ENCODE results near the gene SWAP70.
"Not testable (repeated sequence)": the region's sequence is repeated elsewhere in the genome, so short reads cannot be mapped to it uniquely, and the experiment has no call there.

SWAP70 gene

DNA sequence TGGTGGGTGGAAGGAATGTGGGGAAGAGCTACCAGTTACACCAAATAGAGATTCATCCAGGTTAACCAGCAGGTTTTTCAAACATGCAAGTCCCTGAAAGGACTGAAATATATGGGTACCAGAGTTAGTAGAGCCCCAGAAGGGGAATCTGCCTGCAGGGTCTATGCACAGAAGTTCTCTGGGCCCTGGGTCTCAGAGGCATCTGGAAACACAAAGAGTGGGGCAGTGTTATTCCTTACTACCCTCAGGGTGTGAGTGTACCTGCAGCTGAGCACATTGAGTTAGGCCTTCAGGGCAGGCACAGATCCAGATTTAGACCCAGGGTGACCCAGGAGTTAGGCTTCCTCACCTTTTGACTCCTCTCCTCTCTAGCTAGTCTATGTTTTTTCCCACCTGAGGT, 43.9 kb upstream of the SWAP70 start:
- ChIA-PET CTCF (interaction anchor here (1.2 kb wide), 1 partner anchor 129 kb away, joined by 4 read pairs; no protein-coding TSS in a partner anchor), POLR2A (no interaction called here)
- no peak for DNase-seq (ENCODE audit: extremely low spot score)
- TF ChIP-seq HDGF (IDR thresholded peaks at IDR 0.05; ENCODE audit: borderline replicate concordance) (no peak), ELF4 (IDR thresholded peaks at IDR 0.05) (no peak), TARDBP (IDR thresholded peaks at IDR 0.05) (no peak), BHLHE40 (IDR thresholded peaks at IDR 0.05; ENCODE audit: borderline replicate concordance) (no peak), FOXK2 (IDR thresholded peaks at IDR 0.05) (no peak), LEF1 (IDR thresholded peaks at IDR 0.05; ENCODE audit: borderline replicate concordance) (no peak), CTBP1 (IDR thresholded peaks at IDR 0.05; ENCODE audit: borderline replicate concordance) (no peak), FOXM1 (IDR thresholded peaks at IDR 0.05; ENCODE audit: borderline replicate concordance) (no peak)

DNA sequence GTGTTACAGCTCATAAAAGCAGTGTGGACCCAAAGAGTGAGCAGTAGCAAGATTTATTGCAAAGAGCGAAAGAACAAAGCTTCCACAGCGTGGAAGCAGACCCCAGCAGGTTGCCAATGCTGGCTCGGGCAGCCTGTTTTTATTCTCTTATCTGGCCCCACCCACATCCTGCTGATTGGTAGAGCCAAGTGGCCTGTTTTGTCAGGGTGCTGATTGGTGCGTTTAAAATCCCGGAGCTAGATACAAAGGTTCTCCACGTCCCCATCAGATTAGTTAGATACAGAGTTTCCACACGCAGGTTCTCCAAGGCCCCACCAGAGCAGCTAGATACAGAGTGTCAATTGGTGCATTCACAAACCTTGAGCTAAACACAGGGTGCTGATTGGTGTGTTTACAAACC, 41.5 kb upstream of the SWAP70 start:
- POLR2A ChIA-PET; DNase-seq (ENCODE audit: extremely low spot score): not testable (repeated sequence)
- CTCF ChIA-PET: interaction anchor here (0.6 kb wide), 1 partner anchor 127 kb away, joined by 3 read pairs; no protein-coding TSS in a partner anchor

DNA sequence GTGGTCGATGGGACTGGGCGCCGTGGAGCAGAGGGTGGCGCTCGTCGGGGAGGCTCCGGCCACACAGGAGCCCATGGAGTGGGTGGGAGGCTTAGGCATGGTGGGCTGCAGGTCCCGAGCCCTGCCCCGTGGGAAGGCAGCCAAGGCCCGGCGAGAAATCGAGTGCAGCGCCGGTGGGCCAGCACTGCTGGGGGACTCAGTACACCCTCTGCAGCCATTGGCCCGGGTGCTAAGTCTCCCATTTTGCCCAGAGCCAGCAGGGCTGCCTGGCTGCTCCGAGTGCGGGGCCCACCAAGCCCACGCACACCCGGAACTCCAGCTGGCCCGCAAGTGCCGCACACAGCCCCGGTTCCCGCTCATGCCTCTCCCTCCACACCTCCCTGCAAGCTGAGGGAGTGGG, 40.8 kb upstream of the SWAP70 start:
- DNase-seq (ENCODE audit: extremely low spot score); CTCF ChIA-PET; POLR2A ChIA-PET: not testable (repeated sequence)

DNA sequence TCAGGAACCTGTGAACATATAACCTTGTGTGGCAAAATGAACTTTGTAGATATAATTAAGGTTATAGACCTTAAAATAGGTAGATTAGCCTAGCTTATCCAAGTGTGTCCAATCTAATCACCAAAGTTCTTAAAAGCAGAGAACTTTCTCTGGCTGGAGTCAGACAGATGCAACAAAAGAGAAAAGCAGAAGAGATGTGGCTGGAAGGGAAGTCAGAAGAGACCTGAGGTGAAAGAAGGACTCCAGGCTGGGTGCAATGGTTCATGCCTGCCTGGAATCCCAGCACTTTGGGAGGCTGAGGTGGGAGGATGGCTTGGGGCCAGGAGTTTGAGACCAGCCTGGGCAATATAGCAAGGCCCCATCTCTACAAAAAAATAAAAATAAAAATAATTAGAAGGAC, 39.4 kb upstream of the SWAP70 start:
- ChIA-PET POLR2A (no interaction called here), CTCF (no interaction called here)
- no peak for DNase-seq (ENCODE audit: extremely low spot score)
- TF ChIP-seq FOXM1 (IDR thresholded peaks at IDR 0.05; ENCODE audit: borderline replicate concordance) (no peak), ZNF384 (IDR thresholded peaks at IDR 0.05) (no peak), ELF4 (IDR thresholded peaks at IDR 0.05) (no peak), BHLHE40 (IDR thresholded peaks at IDR 0.05; ENCODE audit: borderline replicate concordance) (no peak), SUZ12 (IDR thresholded peaks at IDR 0.05) (no peak), CTBP1 (IDR thresholded peaks at IDR 0.05; ENCODE audit: borderline replicate concordance) (no peak), FOXK2 (IDR thresholded peaks at IDR 0.05) (no peak), L3MBTL2 (conservative IDR thresholded peaks at IDR 0.05) (no peak), SP1 (IDR thresholded peaks at IDR 0.05) (no peak), HDGF (IDR thresholded peaks at IDR 0.05; ENCODE audit: borderline replicate concordance) (no peak), ARNT (IDR thresholded peaks at IDR 0.05) (no peak), NFRKB (IDR thresholded peaks at IDR 0.05) (no peak), LEF1 (IDR thresholded peaks at IDR 0.05; ENCODE audit: borderline replicate concordance) (no peak), FOXA1 (IDR thresholded peaks at IDR 0.05) (no peak), TARDBP (IDR thresholded peaks at IDR 0.05) (no peak)
- TF ChIP-seq, protein P1, sequence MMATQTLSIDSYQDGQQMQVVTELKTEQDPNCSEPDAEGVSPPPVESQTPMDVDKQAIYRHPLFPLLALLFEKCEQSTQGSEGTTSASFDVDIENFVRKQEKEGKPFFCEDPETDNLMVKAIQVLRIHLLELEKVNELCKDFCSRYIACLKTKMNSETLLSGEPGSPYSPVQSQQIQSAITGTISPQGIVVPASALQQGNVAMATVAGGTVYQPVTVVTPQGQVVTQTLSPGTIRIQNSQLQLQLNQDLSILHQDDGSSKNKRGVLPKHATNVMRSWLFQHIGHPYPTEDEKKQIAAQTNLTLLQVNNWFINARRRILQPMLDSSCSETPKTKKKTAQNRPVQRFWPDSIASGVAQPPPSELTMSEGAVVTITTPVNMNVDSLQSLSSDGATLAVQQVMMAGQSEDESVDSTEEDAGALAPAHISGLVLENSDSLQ (IDR thresholded peaks at IDR 0.05): no peak

DNA sequence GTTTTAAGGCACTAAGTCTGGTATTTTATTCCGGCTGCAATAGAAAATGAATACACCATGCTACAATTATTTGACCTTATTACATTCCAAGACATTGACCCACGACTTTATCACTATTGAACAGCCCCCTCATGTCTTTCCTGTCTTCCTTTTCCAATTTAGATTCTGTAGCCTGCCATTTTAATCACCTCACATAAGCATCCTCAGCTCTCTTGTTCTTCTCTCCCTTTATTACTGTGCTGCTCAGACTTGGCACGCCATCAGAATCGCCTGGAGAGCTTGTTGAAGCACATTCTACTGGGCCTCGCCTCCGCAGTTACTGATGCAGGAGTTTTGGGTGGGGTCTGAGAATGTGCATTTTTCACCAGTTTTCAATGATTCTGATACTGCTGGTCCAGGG, 38.7 kb upstream of the SWAP70 start:
- ChIA-PET POLR2A (no interaction called here), CTCF (no interaction called here)
- no peak for DNase-seq (ENCODE audit: extremely low spot score)
- TF ChIP-seq FOXK2 (IDR thresholded peaks at IDR 0.05) (no peak), ZNF384 (IDR thresholded peaks at IDR 0.05) (no peak), FOXA1 (IDR thresholded peaks at IDR 0.05) (no peak), L3MBTL2 (conservative IDR thresholded peaks at IDR 0.05) (no peak), CTBP1 (IDR thresholded peaks at IDR 0.05; ENCODE audit: borderline replicate concordance) (no peak)
- TF ChIP-seq, protein P1 (IDR thresholded peaks at IDR 0.05): no peak

DNA sequence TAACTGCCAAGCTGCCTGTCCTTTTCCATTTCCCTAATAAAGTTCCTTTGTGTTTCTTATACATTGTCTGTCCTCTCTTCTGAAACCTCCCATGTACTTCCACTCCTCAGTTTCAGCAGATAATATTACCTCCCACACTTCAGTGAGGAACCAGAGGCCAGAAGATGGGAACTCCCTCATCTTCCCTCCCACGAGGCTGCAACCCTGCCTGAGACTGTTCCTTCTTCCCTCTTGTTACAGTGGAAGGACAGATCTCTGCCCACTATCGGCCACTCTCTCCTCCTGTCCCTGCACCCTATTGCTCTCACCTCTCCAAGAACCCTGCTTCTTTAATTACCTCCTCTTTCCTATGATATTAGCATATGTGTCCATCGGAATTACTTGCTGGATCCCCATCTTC, 38.1 kb upstream of the SWAP70 start:
- TF ChIP-seq ARNT (IDR thresholded peaks at IDR 0.05) (no peak), TARDBP (IDR thresholded peaks at IDR 0.05) (no peak), L3MBTL2 (conservative IDR thresholded peaks at IDR 0.05) (no peak), SP1 (IDR thresholded peaks at IDR 0.05) (no peak), NFRKB (IDR thresholded peaks at IDR 0.05) (no peak)
- POLR2A ChIA-PET: no interaction called here
- DNase-seq (ENCODE audit: extremely low spot score): no peak
- CTCF ChIA-PET: no interaction called here

DNA sequence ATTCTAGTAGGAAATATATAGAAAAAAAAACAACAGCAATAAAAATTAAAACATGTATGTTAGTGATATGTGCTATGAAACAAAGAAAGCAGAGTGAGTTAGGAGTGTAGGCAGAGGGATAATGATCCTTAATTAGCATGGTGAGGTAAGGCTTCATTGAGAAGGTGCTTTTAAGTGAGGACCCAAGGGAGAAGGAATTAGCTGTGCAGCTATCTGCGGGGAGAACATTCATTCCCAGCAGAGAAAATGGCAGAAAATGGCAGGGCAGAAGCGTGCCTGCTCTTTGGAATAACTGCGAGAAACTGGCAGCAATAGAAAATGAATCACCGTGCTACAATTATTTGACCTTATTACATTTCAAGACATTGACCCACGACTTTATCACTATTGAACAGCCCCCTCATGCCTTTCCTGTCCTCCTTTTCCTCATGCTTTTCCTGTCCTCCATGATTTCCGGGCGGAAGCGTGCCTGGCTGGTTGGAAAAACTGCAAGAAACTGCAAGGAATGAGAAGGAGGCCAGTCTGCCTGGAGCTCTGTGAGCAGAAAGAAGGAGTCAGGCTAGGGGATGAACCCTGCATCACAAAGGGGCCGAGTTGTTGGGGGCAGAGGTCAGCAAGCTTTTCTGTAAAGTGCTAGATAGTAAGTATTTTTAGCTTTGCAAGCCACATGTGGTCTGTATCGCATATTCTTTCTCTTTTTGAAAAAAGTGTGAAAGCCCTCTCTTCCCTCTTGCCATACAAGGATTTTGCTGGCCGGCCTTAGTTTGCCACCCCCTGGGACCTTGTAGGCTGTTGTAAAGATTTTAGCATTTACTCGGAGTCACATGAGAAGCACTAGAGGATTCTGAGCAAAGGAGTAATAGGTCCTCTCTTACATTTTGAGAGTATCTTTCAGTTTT, 37.1 kb upstream of the SWAP70 start:
- no peak for DNase-seq (ENCODE audit: extremely low spot score)
- ChIA-PET POLR2A (no interaction called here), CTCF (no interaction called here)
- TF ChIP-seq TARDBP (IDR thresholded peaks at IDR 0.05) (no peak), ZNF384 (IDR thresholded peaks at IDR 0.05) (no peak), SP1 (IDR thresholded peaks at IDR 0.05) (no peak), ARNT (IDR thresholded peaks at IDR 0.05) (no peak), BHLHE40 (IDR thresholded peaks at IDR 0.05; ENCODE audit: borderline replicate concordance) (no peak), FOXA1 (IDR thresholded peaks at IDR 0.05) (no peak), ELF4 (IDR thresholded peaks at IDR 0.05) (no peak), HDGF (IDR thresholded peaks at IDR 0.05; ENCODE audit: borderline replicate concordance) (no peak), L3MBTL2 (conservative IDR thresholded peaks at IDR 0.05) (no peak), SUZ12 (IDR thresholded peaks at IDR 0.05) (no peak)
- TF ChIP-seq, protein P1 (IDR thresholded peaks at IDR 0.05): no peak
